Esophagus (tissue), 2 donors: ENCODE data around the gene COMMD1. TPM values are rescaled to one million over a fixed set of nuclear protein-coding genes. Genes with fewer than 3 reads are reported as not detected.
"Not testable (repeated sequence)": the region's sequence is repeated elsewhere in the genome, so short reads cannot be mapped to it uniquely, and the experiment has no call there.

Experiments
- H3K27ac ChIP-seq, 2 donors: one replicate each; pipeline ENCODE4 v1.5.1; 2013; ENCODE audit warnings: low read depth in 2 of 2, mild to moderate bottlenecking in 2 of 2, inconsistent platforms in 1 of 2, low read length in 1 of 2, moderate library complexity in 1 of 2
- H3K27me3 ChIP-seq, 2 donors: one replicate each; pipeline ENCODE4 v1.6.1; 2013; ENCODE audit warnings: low read length in 2 of 2, control low read depth in 1 of 2, mild to moderate bottlenecking in 1 of 2; ENCODE audit not compliant: insufficient read depth in 2 of 2, control insufficient read depth in 1 of 2
- H3K36me3 ChIP-seq, 2 donors: one replicate each; pipeline ENCODE4 v1.6.1; 2013; ENCODE audit warnings: low read length in 1 of 2; ENCODE audit not compliant: control insufficient read depth in 2 of 2, insufficient read depth in 2 of 2
- H3K4me1 ChIP-seq, 2 donors: one replicate each; pipeline ENCODE4 v1.6.1; 2013; ENCODE audit warnings: low read length in 1 of 2; ENCODE audit not compliant: control insufficient read depth in 2 of 2, insufficient read depth in 2 of 2
- H3K4me3 ChIP-seq, 2 donors: one replicate each; pipeline ENCODE4 v1.5.1; 2013; ENCODE audit warnings: low read length in 2 of 2, mild to moderate bottlenecking in 2 of 2, low read depth in 1 of 2, moderate library complexity in 1 of 2
- H3K9me3 ChIP-seq, 2 donors: one replicate each; pipeline ENCODE4 v1.6.1; 2013; ENCODE audit warnings: mild to moderate bottlenecking in 2 of 2, low read depth in 1 of 2, low read length in 1 of 2, moderate library complexity in 1 of 2; ENCODE audit not compliant: control insufficient read depth in 2 of 2, insufficient read depth in 1 of 2
- WGBS, 2 donors: extraction: QIAGEN DNeasy Blood & Tissue Kit; methylation state at CpG; one replicate each; pipeline ENCODE4 v1.1.7; 2013; 5-methylcytosine and 5-hydroxymethylcytosine counted together
- polyA plus RNA-seq, 2 donors: library from polyadenylated mRNA; stranded (reverse); fragments of 200-250 nt; gene quantifications; one replicate each; pipeline ENCODE4 v1.2.3, GENCODE V29; 2013
- donor health status: healthy with polysubstance abuse.
- donor health status: Bipolar disorder and iron deficiency.

Gene COMMD1
- polyA plus RNA-seq, 2 donors: 36.7 to 49.2 TPM

DNA sequence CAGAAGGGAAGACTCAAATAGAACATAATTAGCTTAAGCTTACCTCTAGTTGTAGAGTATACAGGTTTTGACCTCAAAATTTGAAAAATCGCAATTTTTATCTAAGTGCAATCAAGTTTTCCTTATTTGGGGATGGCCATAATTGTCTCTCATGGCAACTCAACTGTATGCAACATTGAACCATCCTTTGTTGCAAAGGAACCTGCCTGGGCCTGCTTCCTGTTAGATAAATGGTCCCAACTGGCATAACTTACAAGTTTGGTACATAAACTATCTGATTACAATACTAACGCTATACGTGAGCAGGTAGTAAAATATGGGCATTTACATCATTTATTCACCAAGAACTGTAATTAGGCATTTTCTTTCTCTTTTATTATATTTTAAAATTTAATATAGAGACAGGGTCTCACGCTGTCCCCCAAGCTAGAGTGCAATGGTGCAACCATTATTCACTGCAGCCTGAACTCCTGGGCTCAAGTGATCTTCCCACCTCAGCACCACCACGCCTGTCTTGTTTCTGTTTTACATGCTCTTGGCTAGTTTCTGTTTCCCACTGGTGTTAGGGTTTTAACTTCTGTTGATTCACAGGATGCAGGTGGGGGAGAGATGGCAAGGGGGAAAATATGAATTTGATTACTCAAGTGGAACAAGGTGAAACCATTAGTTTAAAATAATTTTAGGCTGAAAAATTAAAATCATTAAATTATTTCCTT is 235.1 kb downstream of the COMMD1 start:
- Histone ChIP-seq H3K36me3 (no peaks in the 10 kb centered on the region), H3K4me1 (no peaks in the 10 kb centered on the region), H3K27ac (no peak overlapping the region), H3K27me3 (no peaks in the 10 kb centered on the region), H3K9me3 (no peaks in the 10 kb centered on the region), H3K4me3 (no peak overlapping the region)
- 73 to 78% methylated on average over 5 of the region's 5 CpGs for WGBS, 2 donors

DNA sequence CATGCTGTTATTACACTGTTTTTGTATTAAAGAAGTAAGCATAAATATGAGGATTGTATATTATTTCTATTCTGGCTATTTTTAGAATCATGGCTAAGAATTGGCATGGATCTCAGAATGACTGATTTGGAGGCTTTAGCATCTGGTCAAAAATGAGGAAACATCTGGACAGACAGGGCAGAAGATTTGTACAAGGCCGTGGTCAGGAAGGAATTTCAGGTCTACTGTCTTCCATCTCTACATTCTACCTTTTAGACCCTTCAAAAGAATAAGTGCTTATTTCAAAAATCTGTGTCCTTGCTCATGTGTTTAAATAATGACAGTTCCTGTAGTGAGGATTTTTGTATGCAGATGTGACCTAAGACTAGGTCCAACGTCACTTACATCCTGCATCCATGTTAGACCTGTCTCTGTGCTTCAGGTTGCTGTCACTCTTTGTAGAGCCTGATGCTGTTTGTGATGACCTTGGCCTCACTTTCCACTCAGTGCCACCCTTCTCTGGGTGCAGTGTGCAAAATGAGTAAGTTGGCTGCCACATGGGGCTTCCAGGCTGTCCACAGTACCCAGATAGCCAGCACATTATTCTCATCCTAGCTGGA is 235.8 kb downstream of the COMMD1 start:
- WGBS, 2 donors: 72 to 76% methylated on average over 2 of the region's 2 CpGs

DNA sequence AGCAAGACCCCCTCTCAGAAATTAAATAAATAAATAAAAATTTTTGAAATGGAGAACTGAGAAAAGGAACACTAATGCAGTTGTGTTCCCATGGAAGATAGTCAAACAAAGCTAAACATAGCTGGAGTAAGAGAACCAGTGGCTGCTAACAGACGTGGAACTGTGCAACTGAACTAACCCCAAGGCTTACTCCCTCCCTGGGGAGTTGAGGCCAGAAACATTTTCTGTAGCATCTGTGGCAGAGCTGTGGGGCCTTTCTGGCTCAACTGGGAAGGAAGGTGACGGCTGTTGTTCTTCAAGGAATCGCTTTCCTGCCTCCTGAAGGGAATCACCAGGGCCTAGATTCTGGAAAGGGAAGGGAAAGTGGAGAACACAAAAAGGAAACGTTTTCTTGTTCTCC is 236.6 kb downstream of the COMMD1 start:
- H3K4me1 ChIP-seq: no peaks in the 10 kb centered on the region
- H3K27me3 ChIP-seq: no peaks in the 10 kb centered on the region
- no peak overlapping the region for H3K4me3 ChIP-seq
- H3K9me3 ChIP-seq: no peaks in the 10 kb centered on the region
- WGBS, 2 donors: 77 to 81% methylated on average over 4 of the region's 4 CpGs
- H3K36me3 ChIP-seq: no peaks in the 10 kb centered on the region
- no peak overlapping the region for H3K27ac ChIP-seq

More for the DNA sequence above, 235.8 kb downstream of the COMMD1 start:
- Histone ChIP-seq H3K4me3 (no peak overlapping the region), H3K36me3 (no peaks in the 10 kb centered on the region), H3K9me3 (no peaks in the 10 kb centered on the region), H3K27me3 (no peaks in the 10 kb centered on the region), H3K4me1 (no peaks in the 10 kb centered on the region), H3K27ac (no peak overlapping the region)

DNA sequence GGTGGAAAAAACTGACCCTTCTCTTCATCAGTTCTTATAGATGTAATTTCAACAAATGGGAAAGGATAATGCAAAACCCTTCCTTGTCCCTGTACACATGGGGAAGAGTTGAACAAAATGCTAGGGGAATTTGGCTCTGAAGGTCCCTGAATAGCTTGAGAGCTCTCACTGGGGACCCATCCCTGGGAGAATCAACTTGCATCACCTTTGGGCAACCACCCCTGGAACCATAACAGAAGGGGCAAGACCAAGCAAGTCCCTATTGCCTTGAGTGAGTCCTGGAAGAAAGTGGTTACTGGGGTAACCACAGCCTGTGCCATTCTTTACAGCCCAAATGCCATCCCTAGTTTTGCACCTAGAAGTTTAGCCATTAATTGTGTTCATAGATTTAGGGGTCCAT is 238.2 kb downstream of the COMMD1 start:
- H3K9me3 ChIP-seq: no peaks in the 10 kb centered on the region
- no peak overlapping the region for H3K27ac ChIP-seq
- no peaks in the 10 kb centered on the region for H3K27me3 ChIP-seq
- no peaks in the 10 kb centered on the region for H3K4me1 ChIP-seq
- no peaks in the 10 kb centered on the region for H3K36me3 ChIP-seq
- no peak overlapping the region for H3K4me3 ChIP-seq

DNA sequence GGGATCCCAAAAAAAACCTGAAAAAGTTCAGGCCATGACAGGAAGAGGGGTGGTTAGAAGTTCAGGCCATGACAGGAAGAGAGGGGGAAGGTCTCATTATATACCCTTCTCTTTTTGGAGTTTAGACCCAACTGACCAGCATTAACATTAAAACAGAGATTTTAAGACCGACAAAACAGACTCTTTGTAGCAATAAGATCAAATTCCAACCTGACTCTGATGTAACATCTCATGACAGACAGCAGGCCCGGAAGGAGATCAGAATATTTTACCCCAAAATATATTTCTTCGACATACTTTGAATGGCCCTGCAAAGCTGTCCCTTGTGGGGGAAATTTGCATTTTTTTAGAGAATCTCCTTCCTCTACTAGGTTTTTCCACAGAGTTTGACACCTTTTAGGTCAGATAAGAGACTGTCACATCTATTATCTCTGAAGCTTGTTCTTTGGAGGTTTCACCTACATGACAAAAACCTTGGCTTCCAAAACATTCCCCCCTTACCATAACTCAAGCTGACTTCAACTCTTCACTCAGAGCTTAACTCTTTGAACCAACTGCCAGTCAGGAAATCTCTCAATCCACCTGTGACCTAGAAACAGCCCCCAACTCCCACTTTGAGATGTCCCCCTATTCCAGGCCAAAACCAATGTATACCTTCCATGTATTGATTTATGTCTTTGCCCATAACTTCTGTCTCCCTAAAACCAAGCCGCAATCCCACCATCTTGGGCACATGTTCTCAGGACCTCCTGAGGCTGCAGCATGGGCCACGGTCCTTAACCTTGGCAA is 239.4 kb downstream of the COMMD1 start:
- H3K4me1 ChIP-seq: no peaks in the 10 kb centered on the region
- H3K36me3 ChIP-seq: no peaks in the 10 kb centered on the region
- H3K27ac ChIP-seq: no peak overlapping the region
- no peaks in the 10 kb centered on the region for H3K9me3 ChIP-seq
- no peaks in the 10 kb centered on the region for H3K27me3 ChIP-seq
- H3K4me3 ChIP-seq: no peak overlapping the region
- WGBS, 2 donors: 93 to 97% methylated on average over 5 of the region's 5 CpGs

DNA sequence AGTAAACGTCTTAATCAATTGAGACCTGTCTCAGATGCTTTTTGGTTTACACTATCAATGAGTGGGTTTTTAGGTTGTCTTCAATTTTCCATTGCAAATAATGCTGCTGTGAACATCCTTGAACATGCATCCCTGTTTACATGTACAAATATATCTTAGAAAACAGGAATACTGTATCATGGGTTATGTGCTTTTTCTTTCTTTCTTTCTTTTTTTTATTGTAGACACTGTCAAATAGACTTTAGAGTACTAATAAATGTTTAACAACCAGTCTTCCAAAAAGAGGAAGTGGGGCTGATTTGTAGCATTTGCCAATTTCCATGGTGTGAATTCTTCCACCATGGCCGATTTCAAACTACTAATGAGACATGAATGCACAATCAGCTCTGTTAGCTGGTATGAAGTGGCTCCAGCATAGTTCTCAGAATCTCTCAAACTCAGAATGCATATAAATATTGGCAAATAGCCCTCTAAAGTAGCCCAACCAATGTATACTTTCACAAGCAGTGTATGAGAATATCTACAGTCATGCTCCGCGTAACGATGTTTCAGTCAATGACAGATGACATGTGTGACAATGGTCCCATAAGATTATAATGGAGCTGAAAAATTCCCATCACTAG is 240.1 kb downstream of the COMMD1 start:
- 91 to 93% methylated on average over 5 of the region's 5 CpGs for WGBS, 2 donors
- no peak overlapping the region for H3K27ac ChIP-seq
- H3K4me1 ChIP-seq: no peaks in the 10 kb centered on the region
- H3K9me3 ChIP-seq: no peaks in the 10 kb centered on the region
- H3K4me3 ChIP-seq: no peak overlapping the region
- H3K36me3 ChIP-seq: no peaks in the 10 kb centered on the region
- no peaks in the 10 kb centered on the region for H3K27me3 ChIP-seq

DNA sequence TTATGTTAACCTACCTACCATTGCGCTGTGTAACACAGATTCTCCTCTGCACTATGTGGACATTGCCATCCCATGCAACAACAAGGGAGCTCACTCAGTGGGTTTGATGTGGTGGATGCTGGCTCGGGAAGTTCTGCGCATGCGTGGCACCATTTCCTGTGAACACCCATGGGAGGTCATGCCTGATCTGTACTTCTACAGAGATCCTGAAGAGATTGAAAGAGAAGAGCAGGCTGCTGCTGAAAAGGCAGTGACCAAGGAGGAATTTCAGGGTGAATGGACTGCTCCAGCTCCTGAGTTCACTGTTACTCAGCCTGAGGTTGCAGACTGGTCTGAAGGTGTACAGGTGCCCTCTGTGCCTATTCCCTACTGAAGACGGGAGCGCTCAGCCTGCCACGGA is 241.3 kb downstream of the COMMD1 start:
- H3K4me3 ChIP-seq, H3K27me3 ChIP-seq, H3K4me1 ChIP-seq, H3K27ac ChIP-seq, H3K36me3 ChIP-seq, H3K9me3 ChIP-seq: not testable (repeated sequence)
- 84 to 86% methylated on average over 7 of the region's 7 CpGs for WGBS, 2 donors

DNA sequence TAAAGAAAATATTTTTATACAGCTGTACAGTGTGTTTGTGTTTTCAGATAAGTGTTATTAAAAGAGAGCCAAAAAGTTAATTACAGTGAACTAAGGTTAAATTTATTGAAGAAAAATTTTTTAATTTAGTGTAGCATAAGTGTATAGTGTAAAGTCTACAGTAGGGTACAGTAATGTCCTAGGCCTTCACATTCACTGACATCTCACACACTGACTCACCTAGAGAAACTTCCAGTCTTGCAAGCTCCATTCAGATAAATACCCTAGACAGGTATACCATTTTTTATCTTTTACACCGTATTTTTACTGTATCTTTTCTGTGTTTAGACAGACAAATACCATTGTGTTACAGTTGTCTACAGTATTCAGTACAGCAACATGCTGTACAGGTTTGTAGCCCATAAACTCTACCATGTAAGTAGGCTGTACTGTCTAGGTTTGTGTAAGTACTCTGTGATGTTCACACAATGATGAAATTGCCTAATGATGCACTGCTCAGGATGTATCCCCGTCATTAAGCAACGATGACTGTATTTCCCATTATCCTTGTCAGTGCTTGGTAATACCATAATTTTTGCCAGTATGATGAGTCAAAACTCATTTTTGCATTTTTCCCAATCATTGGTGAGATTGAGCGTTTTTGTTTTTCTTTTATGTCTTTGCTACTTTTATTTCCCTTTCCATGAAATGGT is 242.3 kb downstream of the COMMD1 start:
- H3K4me3 ChIP-seq: no peak overlapping the region
- H3K36me3 ChIP-seq: no peaks in the 10 kb centered on the region
- H3K27ac ChIP-seq: no peak overlapping the region
- 87 to 94% methylated on average over 4 of the region's 4 CpGs for WGBS, 2 donors
- H3K27me3 ChIP-seq: no peaks in the 10 kb centered on the region
- no peaks in the 10 kb centered on the region for H3K4me1 ChIP-seq
- no peaks in the 10 kb centered on the region for H3K9me3 ChIP-seq

DNA sequence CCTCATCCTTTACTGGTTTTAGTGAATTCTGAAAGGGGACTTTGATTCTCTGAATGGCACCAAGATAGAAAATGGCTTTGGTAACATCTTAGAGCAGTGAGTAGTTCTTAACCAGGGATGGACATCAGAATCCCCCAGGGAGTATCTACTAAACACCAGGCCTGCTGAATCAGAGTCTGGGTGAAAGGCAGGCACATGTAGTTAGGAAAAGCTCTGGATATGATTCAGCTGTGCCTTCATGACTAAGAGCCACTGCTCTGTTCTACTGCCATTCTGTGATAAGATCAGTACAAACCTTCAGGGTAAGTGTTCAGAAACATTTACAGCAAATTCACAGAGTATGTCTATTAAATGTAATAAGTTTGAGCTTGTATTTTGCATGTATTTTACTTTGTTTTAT is 244.2 kb downstream of the COMMD1 start:
- Histone ChIP-seq H3K4me3 (no peak overlapping the region), H3K27me3 (no peaks in the 10 kb centered on the region), H3K4me1 (no peaks in the 10 kb centered on the region), H3K9me3 (no peaks in the 10 kb centered on the region), H3K27ac (no peak overlapping the region), H3K36me3 (no peaks in the 10 kb centered on the region)
